HG02852 (cell line): ENCODE results near the gene SSX2IP.

Experiments used
- ATAC-seq: cut with Tn5 transposase; IDR thresholded peaks from one replicate; pipeline ENCODE4 v1.9.1; 2021; ENCODE audit warnings: mild to moderate bottlenecking, moderate library complexity; ENCODE audit not compliant: unreplicated experiment

Gene SSX2IP

GRCh38 chr1:84711121-84711520, 20.9 kb upstream of the SSX2IP start:
- no peak for ATAC-seq

- no peak for ATAC-seq
These were observed 18.9 kb upstream of the SSX2IP start for GRCh38 chr1:84709131-84709530.

DNA sequence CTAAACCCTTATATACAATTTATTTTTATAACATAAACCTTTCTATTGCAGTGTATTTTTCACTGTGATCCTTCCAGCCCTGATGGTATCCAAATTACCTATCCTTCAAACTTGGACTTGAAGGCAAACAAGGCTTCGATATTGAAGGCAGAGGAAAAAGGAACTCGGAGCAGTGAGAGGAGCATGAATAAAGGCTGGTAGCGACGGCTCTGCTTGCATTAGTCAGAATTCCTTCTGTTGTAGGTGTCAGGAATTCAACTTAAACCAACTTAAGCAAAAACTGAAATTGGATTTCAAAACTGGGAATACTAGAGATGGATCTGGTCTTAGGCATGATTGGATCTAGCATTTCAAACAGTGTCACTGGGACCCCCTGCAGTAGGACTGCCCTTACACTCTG, 17.8 kb upstream of the SSX2IP start:
- ATAC-seq: no peak

DNA sequence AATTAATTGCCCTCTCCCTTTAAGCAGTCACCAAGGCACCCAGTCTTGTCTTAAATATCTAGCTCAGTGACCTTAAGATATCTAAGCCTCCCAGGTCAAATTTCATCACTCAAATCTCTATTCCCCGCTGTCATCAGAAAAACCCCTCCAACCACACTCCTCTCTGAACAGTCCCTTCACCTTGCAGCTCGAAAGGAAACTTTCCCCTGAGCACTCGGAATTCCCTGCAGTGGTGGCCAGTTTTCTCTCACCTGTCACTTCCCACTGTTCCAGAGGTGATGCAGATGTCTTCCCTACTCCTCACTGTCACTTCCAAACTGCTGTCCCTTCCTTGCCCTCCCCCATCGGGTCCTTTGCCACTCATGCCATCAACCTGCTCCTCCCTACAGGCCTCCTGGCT, 15.3 kb upstream of the SSX2IP start:
- ATAC-seq: no peak

GRCh38 chr1:84704872-84705417, 14.7 kb upstream of the SSX2IP start:
- ATAC-seq: no peak

DNA sequence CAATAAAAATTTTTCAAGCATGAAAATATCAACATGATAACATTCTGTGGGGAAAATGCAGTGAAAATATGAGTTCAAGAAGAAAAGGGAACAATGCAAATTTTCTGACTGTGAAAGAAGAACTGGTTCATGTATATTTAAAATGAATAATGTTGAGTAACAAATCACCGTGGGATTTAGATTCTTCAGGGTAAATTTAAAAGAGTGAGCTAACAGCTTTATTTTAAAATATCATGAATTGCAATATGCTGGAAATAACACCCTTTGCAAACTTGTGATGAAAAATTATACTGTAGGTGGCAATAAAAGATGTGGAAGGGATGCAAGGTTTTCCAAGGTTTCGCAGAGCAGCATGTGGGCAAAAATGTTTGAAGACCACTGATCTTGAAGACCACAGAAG, 13.2 kb upstream of the SSX2IP start:
- ATAC-seq: no peak

DNA sequence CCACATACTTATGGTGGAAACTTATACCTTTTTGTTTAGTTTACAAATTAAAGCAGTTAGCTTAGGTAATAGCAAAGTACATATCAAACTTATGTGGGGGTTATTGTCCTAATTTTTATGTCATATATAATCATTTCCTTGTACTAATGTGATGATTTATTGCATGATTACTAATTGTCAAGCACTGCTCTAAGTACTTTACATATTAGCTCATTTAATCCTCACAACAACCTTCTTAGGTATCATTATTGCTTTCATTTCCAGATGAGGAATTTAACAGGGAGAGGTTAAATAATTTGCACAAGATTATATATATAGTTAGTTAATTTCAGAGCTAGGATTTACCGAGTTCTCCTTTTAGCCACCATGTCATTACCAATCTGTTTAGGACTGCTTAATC, 11.9 kb upstream of the SSX2IP start:
- ATAC-seq: no peak

GRCh38 chr1:84701376-84701775, 11.1 kb upstream of the SSX2IP start:
- no peak for ATAC-seq

DNA sequence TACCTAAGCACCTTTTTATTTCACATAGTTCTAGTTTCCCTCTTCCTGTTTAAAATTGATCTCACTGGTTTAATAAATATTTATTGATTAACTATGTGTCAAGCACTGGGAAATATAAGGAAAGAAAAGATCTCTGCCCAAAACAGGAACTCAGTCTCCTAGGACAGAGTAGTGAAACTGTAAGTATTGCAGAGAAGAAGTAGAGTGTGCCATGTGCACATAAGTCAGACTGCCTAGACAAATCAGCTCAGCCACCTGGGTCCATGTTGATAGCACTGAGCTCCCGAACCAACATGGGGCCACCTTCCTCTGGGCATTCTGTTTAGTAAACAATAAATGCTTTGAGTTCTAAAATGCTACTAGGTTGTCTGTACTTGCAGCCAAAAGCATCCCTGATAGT, 9.8 kb upstream of the SSX2IP start:
- ATAC-seq: peak; percentile 73

- no peak for ATAC-seq
These were observed 8.2 kb upstream of the SSX2IP start for GRCh38 chr1:84698151-84699110.

- no peak for ATAC-seq
These were observed 3.5 kb upstream of the SSX2IP start for GRCh38 chr1:84693785-84694184.

GRCh38 chr1:84693005-84693404, 2.7 kb upstream of the SSX2IP start:
- ATAC-seq: no peak

DNA sequence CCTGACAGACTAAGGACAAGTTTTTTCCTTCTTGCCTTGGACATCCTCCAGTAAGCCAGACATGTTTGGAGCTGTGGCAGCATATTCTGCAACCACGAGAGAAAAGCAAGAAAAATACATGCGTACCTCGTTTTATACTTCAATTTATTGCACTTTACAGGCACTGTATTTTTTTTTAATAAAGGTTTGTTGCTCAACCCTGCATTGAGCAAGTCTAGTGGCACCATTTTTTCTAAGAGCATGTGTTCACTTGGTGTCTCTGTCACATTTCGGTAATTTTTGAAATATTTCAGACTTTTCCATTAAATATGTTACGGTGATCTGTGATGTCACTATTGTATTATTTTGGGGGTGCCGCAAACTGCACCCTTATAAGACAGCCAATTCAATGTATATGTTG, 2.1 kb upstream of the SSX2IP start:
- no peak for ATAC-seq

DNA sequence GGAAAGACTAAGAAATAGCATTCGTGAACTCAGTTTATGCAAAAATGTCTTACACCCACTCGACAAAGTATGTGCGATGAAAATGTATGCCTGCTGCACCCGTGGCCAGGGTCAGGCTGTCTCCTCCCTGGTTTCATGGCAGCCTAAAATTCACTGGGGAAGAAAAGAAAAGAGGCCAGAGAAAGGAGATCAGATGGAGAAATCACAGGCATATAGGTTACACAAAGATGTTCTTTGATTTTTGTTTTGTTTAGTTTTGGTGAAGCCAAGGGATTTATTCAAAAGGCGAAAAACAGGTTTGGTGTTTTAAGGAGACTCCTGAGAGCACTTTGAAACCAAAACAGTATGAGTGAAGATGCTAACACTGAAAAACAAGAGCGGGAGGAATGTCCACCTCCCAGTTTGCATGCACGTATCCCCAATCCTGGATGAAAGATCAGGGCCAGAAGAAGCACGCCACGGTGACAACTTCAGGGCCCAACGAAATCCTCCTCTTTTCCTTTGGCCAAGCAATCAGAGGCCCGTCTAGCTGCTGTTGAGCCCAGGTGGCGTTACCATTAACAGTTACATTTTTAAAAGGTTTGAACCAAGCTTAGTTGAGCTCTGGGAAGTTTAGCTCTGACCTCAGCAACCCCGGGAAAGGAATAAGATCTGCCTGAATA, 992 bp upstream of the SSX2IP start:
- ATAC-seq: no peak

- peak; percentile 59 for ATAC-seq
These were observed 506 bp downstream of the SSX2IP start for GRCh38 chr1:84689514-84690396.

- ATAC-seq: no peak
These were observed 1.7 kb downstream of the SSX2IP start for GRCh38 chr1:84688463-84689061.

DNA sequence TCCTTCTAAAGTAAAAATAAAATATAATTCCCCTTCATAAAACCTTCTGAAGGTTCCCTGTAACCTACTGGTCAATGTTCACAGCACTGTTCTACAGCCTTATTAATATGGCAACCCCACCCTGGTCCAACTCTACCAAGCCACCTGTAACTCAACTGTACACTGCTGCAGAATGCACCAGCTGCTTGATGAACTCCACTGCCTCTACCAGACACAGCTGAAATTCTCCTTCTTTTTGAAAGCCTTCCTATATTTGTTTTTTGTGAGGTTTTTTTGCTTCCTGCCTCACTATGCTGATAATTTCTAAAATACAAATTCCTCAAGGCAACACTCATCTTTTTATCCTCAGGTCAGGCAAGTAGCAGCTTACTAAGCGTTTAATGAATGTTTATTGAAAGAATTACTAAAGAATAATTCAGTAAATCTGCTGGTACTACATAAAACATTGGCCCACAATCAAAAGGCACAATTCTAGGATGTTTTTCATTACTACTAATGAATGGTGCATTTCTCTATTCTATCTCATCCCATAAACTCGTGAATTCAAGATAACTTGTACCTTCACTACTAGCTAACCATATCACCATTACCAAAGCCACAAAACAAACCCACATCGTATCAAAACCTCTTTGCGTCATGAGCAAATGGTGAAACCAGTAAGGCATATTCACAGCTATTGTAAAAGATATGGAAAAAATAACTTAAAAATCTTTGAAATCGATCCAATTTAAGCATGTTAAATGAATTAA, 2.4 kb downstream of the SSX2IP start:
- no peak for ATAC-seq

DNA sequence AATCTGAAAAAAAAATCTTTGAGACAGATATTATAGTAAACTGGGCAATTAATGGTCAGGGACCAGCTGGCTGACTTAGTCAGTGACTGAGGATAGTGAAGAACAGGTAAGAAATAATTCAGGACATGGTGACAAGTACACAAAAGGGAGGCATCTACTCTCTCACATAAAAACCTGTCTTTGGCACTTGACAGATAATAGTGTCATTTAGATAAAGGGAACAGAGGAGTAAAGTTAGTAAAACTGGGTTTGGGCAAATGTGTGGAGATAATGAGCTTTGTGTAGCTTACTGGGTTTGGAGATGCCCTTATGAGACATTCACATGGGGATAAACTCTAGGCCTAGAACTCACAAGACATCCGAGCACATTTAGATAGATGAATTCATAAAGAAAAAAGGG, 4.0 kb downstream of the SSX2IP start:
- ATAC-seq: no peak

- ATAC-seq: no peak
These were observed 6.8 kb downstream of the SSX2IP start for GRCh38 chr1:84683508-84683907.

- no peak for ATAC-seq
These were observed 8.2 kb downstream of the SSX2IP start for GRCh38 chr1:84682047-84682446.
